GM18951 (cell line): ENCODE results near the gene PTPRM.

Experiments used
- POLR2A ChIP-seq: IDR thresholded peaks from 4 replicates; pipeline ENCODE4 v1.6.1; 2011; ENCODE audit warnings: mild to moderate bottlenecking; ENCODE audit not compliant: insufficient read length, insufficient read depth; ENCODE audit errors: extremely low read depth
- in situ Hi-C: fragments of 300-500 bp; cut with MboI; formaldehyde crosslinking; loops from one replicate; pipeline ENCODE4 v1.12.0; 2022; ENCODE audit warnings: low sequenced_read_pairs, mixed read lengths, inconsistent platforms; ENCODE audit not compliant: unreplicated experiment

Gene PTPRM

DNA sequence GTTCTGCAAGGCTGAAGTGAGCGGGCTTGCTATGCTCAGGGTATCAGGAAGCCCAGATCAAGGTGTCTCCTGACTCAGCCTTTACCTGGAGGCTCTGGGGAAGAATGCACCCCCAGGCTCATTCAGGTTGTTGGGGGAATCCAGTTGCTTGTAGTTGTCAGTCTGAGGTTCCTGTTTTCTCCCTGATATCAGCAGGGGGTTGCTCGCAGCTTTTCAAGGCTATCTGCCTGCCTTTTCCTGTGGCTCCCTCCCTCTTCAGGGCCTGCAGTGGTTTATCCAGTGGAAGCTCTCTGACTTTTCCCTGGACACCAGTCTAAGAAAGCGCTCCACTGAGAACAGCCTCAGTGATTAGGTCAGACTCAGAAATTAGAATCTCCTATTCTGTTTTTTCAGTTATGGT lies 116.6 kb downstream of the PTPRM start:
- in situ Hi-C loops: no loop called here
- no peak for TF ChIP-seq POLR2A

- TF ChIP-seq POLR2A: no peak
- in situ Hi-C loops: no loop called here
Observed at GRCh38 chr18:7684357-7684756, 117.2 kb downstream of the PTPRM start.

- in situ Hi-C loops: no loop called here
- no peak for TF ChIP-seq POLR2A
Observed at GRCh38 chr18:7684966-7685365, 117.8 kb downstream of the PTPRM start.

DNA sequence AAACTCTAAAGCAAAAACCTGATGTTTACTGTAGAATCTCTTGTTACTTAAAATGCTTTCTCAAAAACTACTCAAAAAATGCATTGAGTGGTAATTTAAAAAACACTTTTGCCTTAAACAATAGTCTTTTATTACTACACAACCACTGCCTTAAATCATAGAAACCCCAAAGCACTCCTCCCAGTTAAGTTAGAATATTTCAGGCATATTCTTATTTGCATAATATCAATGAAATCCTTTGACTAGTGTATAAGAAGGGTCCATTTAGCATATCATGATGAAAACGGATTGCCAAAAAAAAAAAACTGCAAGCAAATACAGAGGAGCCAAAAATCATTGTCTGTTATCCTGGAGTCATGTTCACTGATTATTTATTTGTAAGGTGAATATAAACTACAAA lies 119.2 kb downstream of the PTPRM start:
- in situ Hi-C loops: no loop called here
- no peak for TF ChIP-seq POLR2A

DNA sequence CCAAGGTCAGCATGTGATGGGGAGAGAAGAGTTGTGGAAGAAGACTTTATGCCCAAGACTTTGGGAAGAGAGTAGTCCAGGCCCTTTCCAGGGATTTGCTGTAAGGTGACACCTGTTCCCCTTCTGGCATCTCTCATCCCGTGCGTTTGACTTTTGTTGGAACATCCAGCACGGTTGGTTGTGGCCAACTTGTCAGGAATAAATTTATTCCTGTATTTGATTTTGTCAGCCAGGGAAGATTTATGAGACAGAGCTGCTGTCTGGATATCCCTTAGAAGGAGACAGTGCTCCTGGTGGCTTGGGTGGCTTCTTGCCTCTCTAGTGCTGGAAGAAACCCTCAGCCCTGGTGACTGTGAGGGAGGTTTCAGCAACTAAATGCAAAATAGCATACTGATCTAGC lies 121.5 kb downstream of the PTPRM start:
- in situ Hi-C loops: no loop called here
- TF ChIP-seq POLR2A: no peak

DNA sequence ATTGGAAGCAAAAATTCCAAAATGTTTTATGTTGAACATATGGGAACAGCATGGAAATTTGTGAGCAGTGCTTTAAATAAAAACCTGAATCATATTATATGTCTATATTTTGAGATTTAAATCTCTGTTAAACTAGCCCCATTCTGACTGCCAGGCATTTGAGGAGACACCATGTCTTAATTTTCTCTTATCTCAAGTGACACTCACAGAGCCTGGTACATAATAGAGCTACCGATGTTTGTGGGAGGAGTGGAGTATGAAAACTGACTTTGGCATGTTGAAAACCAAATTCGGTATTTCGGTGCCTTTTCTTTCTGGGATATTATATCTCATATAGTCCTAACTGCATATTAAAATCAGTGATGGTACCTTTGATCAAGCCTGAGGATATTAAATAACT lies 124.1 kb downstream of the PTPRM start:
- TF ChIP-seq POLR2A: no peak
- in situ Hi-C loops: no loop called here

- in situ Hi-C loops: no loop called here
Observed at GRCh38 chr18:7696780-7697179, 129.7 kb downstream of the PTPRM start.

DNA sequence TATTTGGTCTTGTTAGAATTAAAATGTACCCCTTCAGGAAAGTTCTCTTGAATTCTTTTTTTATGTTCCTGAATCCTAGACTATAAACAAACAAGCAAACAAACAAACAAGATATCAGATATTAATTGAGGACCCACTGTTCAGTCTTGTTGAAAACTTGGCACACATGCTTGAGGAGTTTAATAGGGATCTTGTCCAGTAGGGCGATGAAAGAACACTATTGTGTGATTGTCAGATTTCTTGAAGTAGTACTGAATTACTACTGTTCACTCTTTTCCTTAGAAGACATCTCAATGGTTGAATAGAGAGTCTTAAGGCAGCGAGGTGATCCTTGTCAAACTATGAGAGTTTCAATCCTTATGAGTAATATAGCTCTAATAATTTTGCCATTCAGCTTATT lies 130.2 kb downstream of the PTPRM start:
- TF ChIP-seq POLR2A: no peak
- in situ Hi-C loops: no loop called here

More at GRCh38 chr18:7696780-7697179, 129.7 kb downstream of the PTPRM start:
- TF ChIP-seq POLR2A: no peak

DNA sequence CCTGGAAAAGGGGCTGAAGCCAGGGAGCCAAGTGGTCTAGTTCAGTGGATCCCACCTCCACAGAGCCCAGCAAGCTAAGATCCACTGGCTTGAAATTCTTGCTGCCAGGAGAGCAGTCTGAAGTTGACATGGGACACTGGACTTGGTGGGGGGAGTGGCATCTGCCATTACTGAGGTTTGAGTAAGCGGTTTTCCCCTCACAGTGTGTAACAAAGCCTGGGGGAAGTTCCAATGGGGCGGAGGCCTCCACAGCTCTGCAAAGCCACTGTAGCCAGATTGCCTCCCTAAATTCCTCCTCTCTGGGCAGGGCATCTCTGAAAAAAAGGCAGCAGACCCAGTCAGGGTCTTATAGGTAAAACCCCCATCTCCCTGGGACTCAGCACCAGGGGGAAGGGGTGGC lies 144.4 kb downstream of the PTPRM start:
- TF ChIP-seq POLR2A: no peak
- in situ Hi-C loops: no loop called here

DNA sequence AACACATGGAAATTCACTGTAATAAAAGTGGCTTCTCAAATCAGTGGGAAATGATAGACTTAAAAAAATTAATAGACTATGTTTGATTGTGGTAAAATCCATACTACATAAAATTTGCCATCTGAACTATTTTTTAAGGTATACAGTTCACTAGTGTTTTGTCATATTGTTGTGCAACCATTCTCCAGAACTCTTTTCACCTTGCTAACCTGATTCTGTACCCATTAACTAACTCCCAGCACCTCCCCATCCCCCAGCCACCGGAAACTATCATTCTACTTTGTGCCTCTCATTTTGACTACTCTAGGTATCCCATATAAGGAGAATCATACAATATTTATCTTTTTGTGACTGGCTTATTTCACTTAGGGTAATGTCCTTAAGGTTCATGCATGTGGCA lies 153.3 kb downstream of the PTPRM start:
- no peak for TF ChIP-seq POLR2A
- in situ Hi-C loops: no loop called here

DNA sequence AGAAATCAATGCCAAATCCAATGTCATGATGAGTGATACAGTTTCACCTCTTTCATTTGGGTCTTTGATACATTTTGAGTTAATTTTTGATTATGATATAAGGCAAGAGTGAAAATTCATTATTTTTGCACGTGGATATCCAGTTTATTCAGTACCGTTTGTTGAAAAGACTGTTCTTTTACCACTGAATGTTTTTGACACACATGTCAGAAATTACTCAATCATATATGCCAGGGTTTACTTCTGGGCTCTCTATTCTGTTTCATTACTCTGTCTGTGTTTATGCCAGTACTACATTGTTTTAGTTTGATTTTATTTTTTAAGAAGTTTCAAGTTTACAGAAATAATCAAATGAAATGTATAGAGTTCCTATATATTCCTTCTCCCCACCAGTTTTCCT lies 154.4 kb downstream of the PTPRM start:
- in situ Hi-C loops: no loop called here
- no peak for TF ChIP-seq POLR2A

DNA sequence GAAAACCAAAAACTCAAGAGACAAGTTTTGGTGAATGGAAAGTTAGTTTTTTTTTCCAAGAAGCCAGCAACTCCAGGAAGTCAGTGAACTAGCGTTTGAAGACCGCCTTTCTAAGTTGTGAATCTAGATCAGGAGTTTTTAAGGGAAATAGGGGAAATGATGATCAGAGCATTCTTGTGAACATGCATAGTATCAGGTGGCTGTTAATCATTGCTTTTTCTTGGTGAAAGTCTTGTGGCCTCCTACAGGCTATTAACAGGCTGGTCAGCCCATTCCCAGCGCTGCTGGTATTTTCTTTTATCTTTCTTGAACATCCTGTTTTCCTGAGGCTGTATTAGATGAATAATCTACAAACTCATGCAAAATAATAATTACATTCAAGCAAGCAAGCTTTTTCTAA lies 155.8 kb downstream of the PTPRM start:
- in situ Hi-C loops: no loop called here
- no peak for TF ChIP-seq POLR2A

DNA sequence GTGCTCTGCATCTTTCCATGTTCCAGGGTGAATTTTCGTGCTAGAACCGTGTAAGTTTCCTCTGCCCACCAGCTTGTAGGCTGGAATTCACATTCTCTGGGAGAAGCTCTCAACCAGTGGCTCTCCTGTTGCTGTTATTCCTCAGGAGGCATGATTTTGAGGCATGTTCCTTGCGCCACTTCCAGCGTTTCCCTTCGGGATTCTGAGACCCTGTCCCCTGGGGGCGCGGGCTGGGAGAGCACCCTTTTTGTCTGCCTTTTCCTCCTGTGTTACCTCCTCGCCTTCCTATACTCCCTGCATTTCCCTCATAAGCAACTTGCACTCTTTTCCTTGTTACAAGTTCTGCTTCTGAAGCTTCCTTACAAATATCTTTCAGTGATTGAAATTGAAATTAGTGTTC lies 156.4 kb downstream of the PTPRM start:
- in situ Hi-C loops: no loop called here
- no peak for TF ChIP-seq POLR2A

DNA sequence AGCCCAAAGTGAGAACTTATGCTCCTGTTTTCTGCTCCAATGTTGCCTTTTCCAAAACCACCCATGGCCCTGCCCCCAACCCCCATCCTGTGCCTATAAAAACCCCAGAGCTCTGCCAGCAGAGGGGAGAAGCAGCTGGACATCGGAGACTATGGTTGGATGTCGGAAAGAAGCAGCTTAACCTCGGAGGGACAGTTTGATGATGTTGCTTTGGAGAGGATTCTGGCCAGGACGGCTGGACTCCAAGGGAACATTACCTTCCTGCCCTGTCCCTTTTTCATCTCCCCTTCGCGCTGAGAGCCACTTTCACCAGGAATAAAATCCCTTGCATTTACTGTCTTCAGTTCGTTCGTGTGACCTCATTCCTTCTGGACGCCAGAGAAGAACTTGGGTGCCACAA lies 158.4 kb downstream of the PTPRM start:
- no peak for TF ChIP-seq POLR2A
- in situ Hi-C loops: no loop called here

GRCh38 chr18:7725897-7726296 lies 158.8 kb downstream of the PTPRM start:
- in situ Hi-C loops: no loop called here
- TF ChIP-seq POLR2A: no peak
